CD14-positive monocyte (primary cell): ENCODE measurements around the gene SRPRB. TPM values are rescaled to one million over a fixed set of nuclear protein-coding genes. Genes with fewer than 3 reads are reported as not detected.

Source experiments
- DNase-seq, 3 donors: peaks; one replicate each; pipeline ENCODE4 v3.0.0-alpha.2; 2011 to 2022
- H2AFZ ChIP-seq: 2 replicates; pipeline ENCODE4 v1.6.0; 2012; ENCODE audit warnings: mild to moderate bottlenecking, low read depth, low read length, inconsistent platforms; ENCODE audit not compliant: insufficient read depth, poor library complexity, severe bottlenecking
- H3K27ac ChIP-seq, 2 donors: 1 replicate in 1 of 2; 2 replicates in 1 of 2; pipeline ENCODE4 v1.5.1; 2012 to 2013; ENCODE audit warnings: low read length in 2 of 2, control low read depth in 1 of 2, inconsistent platforms in 1 of 2, low read depth in 1 of 2, mild to moderate bottlenecking in 1 of 2
- H3K27me3 ChIP-seq, 2 donors: one replicate each; pipeline versions ENCODE4 v1.6.0 to v1.6.1; 2011 to 2013; ENCODE audit warnings: low read length in 2 of 2; ENCODE audit not compliant: control insufficient read depth in 2 of 2, insufficient read depth in 2 of 2
- H3K36me3 ChIP-seq, 2 donors: replicated peaks in 1 of 2; 1 replicate in 1 of 2; 2 replicates in 1 of 2; pipeline versions ENCODE4 v1.5.1 to v1.6.1; 2012 to 2013; ENCODE audit warnings: low read length in 2 of 2, control low read depth in 1 of 2, inconsistent platforms in 1 of 2, mild to moderate bottlenecking in 1 of 2; ENCODE audit not compliant: insufficient read depth in 2 of 2, control insufficient read depth in 1 of 2
- H3K4me1 ChIP-seq, 2 donors: 1 replicate in 1 of 2; 2 replicates in 1 of 2; pipeline versions ENCODE4 v1.5.1 to v1.6.1; 2012 to 2013; ENCODE audit warnings: low read length in 2 of 2, control low read depth in 1 of 2, inconsistent platforms in 1 of 2, mild to moderate bottlenecking in 1 of 2, moderate library complexity in 1 of 2; ENCODE audit not compliant: insufficient read depth in 2 of 2, control insufficient read depth in 1 of 2
- H3K4me2 ChIP-seq: replicated peaks from 2 replicates; pipeline ENCODE3; 2012; ENCODE audit warnings: low read length, moderate library complexity, mild to moderate bottlenecking; ENCODE audit not compliant: poor library complexity, severe bottlenecking; ENCODE audit errors: extremely low read depth
- H3K4me3 ChIP-seq, 3 experiments: fragments of 200-600 bp in 1 of 3; sonication (generic) in 1 of 3; replicated peaks in 1 of 3; 1 replicate in 2 of 3; 2 replicates in 1 of 3; pipeline ENCODE4 v1.5.1; 2011 to 2013; ENCODE audit warnings: low read length in 3 of 3, mild to moderate bottlenecking in 3 of 3, control low read depth in 2 of 3, low read depth in 2 of 3, inconsistent platforms in 1 of 3, moderate library complexity in 1 of 3
- H3K79me2 ChIP-seq: 2 replicates; pipeline ENCODE4 v1.6.0; 2012; ENCODE audit warnings: mild to moderate bottlenecking, control low read depth, inconsistent platforms, low read length, moderate library complexity; ENCODE audit not compliant: insufficient read depth
- H3K9ac ChIP-seq: 2 replicates; pipeline ENCODE4 v1.6.0; 2017; ENCODE audit warnings: low read length, mild to moderate bottlenecking; ENCODE audit not compliant: insufficient read depth, poor library complexity, severe bottlenecking
- H3K9me3 ChIP-seq, 2 donors: replicated peaks in 1 of 2; 1 replicate in 1 of 2; 2 replicates in 1 of 2; pipeline versions ENCODE4 v1.5.1 to v1.6.1; 2012 to 2013; ENCODE audit warnings: low read length in 2 of 2, control low read depth in 1 of 2; ENCODE audit not compliant: control insufficient read depth in 1 of 2, insufficient read depth in 1 of 2
- H4K20me1 ChIP-seq: 2 replicates; pipeline ENCODE4 v1.6.0; 2012; ENCODE audit warnings: mild to moderate bottlenecking, low read length, control low read depth, moderate library complexity; ENCODE audit not compliant: insufficient read depth
- H3K27ac Mint-ChIP-seq, 7 donors: one replicate each; pipeline ENCODE4 v1.8.0; 2020; ENCODE audit warnings: mild to moderate bottlenecking in 7 of 7, mixed read lengths in 7 of 7, moderate library complexity in 6 of 7, inconsistent platforms in 2 of 7
- H3K27me3 Mint-ChIP-seq, 3 donors: one replicate each; pipeline ENCODE4 v1.8.0; 2021 to 2022; ENCODE audit warnings: low read depth in 3 of 3, mild to moderate bottlenecking in 3 of 3, mixed read lengths in 3 of 3, moderate library complexity in 3 of 3, inconsistent platforms in 1 of 3
- H3K36me3 Mint-ChIP-seq, 2 donors: one replicate each; pipeline ENCODE4 v1.8.0; 2020; ENCODE audit warnings: mixed read lengths in 2 of 2, inconsistent platforms in 1 of 2, mild to moderate bottlenecking in 1 of 2
- H3K4me1 Mint-ChIP-seq: one replicate; pipeline ENCODE4 v1.8.0; 2020; ENCODE audit warnings: mild to moderate bottlenecking, mixed read lengths
- H3K4me3 Mint-ChIP-seq, 2 donors: one replicate each; pipeline ENCODE4 v1.8.0; 2020; ENCODE audit warnings: mild to moderate bottlenecking in 2 of 2, mixed read lengths in 2 of 2, moderate library complexity in 1 of 2
- H3K9me3 Mint-ChIP-seq, 7 donors: one replicate each; pipeline ENCODE4 v1.8.0; 2020 to 2022; ENCODE audit warnings: mixed read lengths in 7 of 7, mild to moderate bottlenecking in 6 of 7, moderate library complexity in 6 of 7, inconsistent platforms in 2 of 7
- CTCF ChIP-seq: fragments of 200-600 bp; IDR thresholded peaks from one replicate; pipeline ENCODE4 v1.8.0; 2022; ENCODE audit warnings: antibody characterized with exemption, mild to moderate bottlenecking
- WGBS: methylation state at CpG from one replicate; pipeline ENCODE4 v1.1.5; 2013; ENCODE audit warnings: missing lambda C conversion rate; ENCODE audit not compliant: insufficient coverage; 5-methylcytosine and 5-hydroxymethylcytosine counted together
- intact Hi-C, 2 donors: fragments of 100-400 bp; cut with micrococcal nuclease; formaldehyde crosslinking; loops; one replicate each; pipeline versions ENCODE4 v1.15.0 to v1.15.1; 2023
- polyA plus RNA-seq, 3 donors: library from polyadenylated mRNA; depleted of rRNA in 1 of 3; unstranded in 2 of 3; stranded (reverse) in 1 of 3; fragments of 300-500 nt in 2 of 3; fragments of >200 nt in 1 of 3; fragmentation: Illumina TruSeq in 2 of 3; gene quantifications; 1 replicate in 2 of 3; 2 replicates in 1 of 3; pipeline ENCODE4 v1.2.3, GENCODE V29; 2012 to 2021

Gene SRPRB
- polyA plus RNA-seq, 3 donors = 6.1 to 30.6 (median 29.9) TPM

- Mint-ChIP-seq H3K4me1 (peaks cover 7% of the 10 kb centered on the region), H3K9me3 (peaks cover 0 to 4% (median 0%) of the 10 kb centered on the region in 7 donors), H3K27ac (no peak overlapping the region), H3K4me3 (no peak overlapping the region), H3K27me3 (peaks cover 0 to 2% (median 2%) of the 10 kb centered on the region in 3 donors), H3K36me3 (no peaks in the 10 kb centered on the region)
- TF ChIP-seq CTCF = no peak
- Histone ChIP-seq H3K9ac (no peak overlapping the region), H3K4me2 (no peak overlapping the region), H2AFZ (no peak overlapping the region), H3K4me1 (no peaks in the 10 kb centered on the region), H3K9me3 (no peaks in the 10 kb centered on the region), H3K79me2 (no peaks in the 10 kb centered on the region), H3K27me3 (no peaks in the 10 kb centered on the region), H3K27ac (no peak overlapping the region), H3K36me3 (no peaks in the 10 kb centered on the region), H3K4me3 (no peak overlapping the region), H4K20me1 (no peaks in the 10 kb centered on the region)
- DNase-seq = no peak
- intact Hi-C loops = no loop called here
- 100% methylated on average over 3 of the region's 4 CpGs for WGBS
Observed at GRCh38 chr3:133862161-133862560, 56.5 kb downstream of the SRPRB start.

- no peaks in the 10 kb centered on the region for H3K4me1 ChIP-seq
- intact Hi-C loops = no loop called here
- Mint-ChIP-seq H3K9me3 (no peaks in the 10 kb centered on the region), H3K4me1 (no peaks in the 10 kb centered on the region), H3K36me3 (no peaks in the 10 kb centered on the region), H3K27ac (no peak overlapping the region), H3K4me3 (no peak overlapping the region), H3K27me3 (peaks cover 0 to 2% (median 2%) of the 10 kb centered on the region in 3 donors)
- H3K36me3 ChIP-seq = no peaks in the 10 kb centered on the region
- no peaks in the 10 kb centered on the region for H3K79me2 ChIP-seq
- H3K27me3 ChIP-seq = no peaks in the 10 kb centered on the region
- H3K4me3 ChIP-seq = no peak overlapping the region
- H3K9me3 ChIP-seq = no peaks in the 10 kb centered on the region
- H3K27ac ChIP-seq = no peak overlapping the region
- no peak for TF ChIP-seq CTCF
- no peak overlapping the region for H2AFZ ChIP-seq
- WGBS = 100% methylated on average over 1 of the region's 11 CpGs
- no peak overlapping the region for H3K9ac ChIP-seq
- H4K20me1 ChIP-seq = no peaks in the 10 kb centered on the region
- no peak overlapping the region for H3K4me2 ChIP-seq
- DNase-seq = no peak
Observed at GRCh38 chr3:133863911-133864310, 58.3 kb downstream of the SRPRB start.
